Activated B cell treated with CpG ODN at 0.5 μM for 24 hours (primary cell): ENCODE measurements around the gene ZCCHC2. TPM values are rescaled to one million over a fixed set of nuclear protein-coding genes. Genes with fewer than 3 reads are reported as not detected.

Experiments used
- ATAC-seq: fragments of 200-7000 bp; cut with Tn5 transposase; one replicate; pipeline ENCODE4 v1.10.0; 2021; ENCODE audit warnings: low read depth, mild to moderate bottlenecking, moderate library complexity
- CTCF ChIA-PET: fragments of 350-600 bp; sonication (Branson Sonifier 250); formaldehyde crosslinking; loops from one replicate; lab custom pipeline; 2021; ENCODE audit warnings: antibody characterized with exemption; lab: Charles Lee
- POLR2A ChIA-PET: fragments of 350-600 bp; sonication (Branson Sonifier 250); formaldehyde crosslinking; loops from one replicate; lab custom pipeline; 2021; ENCODE audit warnings: antibody characterized with exemption; lab: Charles Lee
- DNase-seq: peaks from one replicate; pipeline ENCODE4 v3.0.0; 2022
- H3K27ac Mint-ChIP-seq: one replicate; pipeline ENCODE4 v1.8.0; 2020; ENCODE audit warnings: mixed read lengths
- H3K27me3 Mint-ChIP-seq: one replicate; pipeline ENCODE4 v1.8.0; 2021; ENCODE audit warnings: mixed read lengths
- H3K36me3 Mint-ChIP-seq: one replicate; pipeline ENCODE4 v1.8.0; 2021; ENCODE audit warnings: low read depth, mixed read lengths
- H3K4me1 Mint-ChIP-seq: one replicate; pipeline ENCODE4 v1.8.0; 2021; ENCODE audit warnings: mixed read lengths
- H3K4me3 Mint-ChIP-seq: one replicate; pipeline ENCODE4 v1.8.0; 2020; ENCODE audit warnings: mild to moderate bottlenecking, mixed read lengths
- H3K9me3 Mint-ChIP-seq: one replicate; pipeline ENCODE4 v1.8.0; 2020; ENCODE audit warnings: mixed read lengths
- CTCF ChIP-seq: fragments of 200-600 bp; IDR thresholded peaks from one replicate; pipeline ENCODE4 v1.8.0; 2022; ENCODE audit warnings: antibody characterized with exemption, mild to moderate bottlenecking
- intact Hi-C: fragments of 100-400 bp; cut with micrococcal nuclease; formaldehyde crosslinking; loops from one replicate; pipeline ENCODE4 v1.15.1; 2024
- total RNA-seq: library from RNA; stranded (reverse); gene quantifications from 2 replicates; pipeline ENCODE4 v1.2.3, GENCODE V29; 2022

The ZCCHC2 gene
- total RNA-seq, 1 donor from 2014 or later = 29.4 TPM

- POLR2A ChIA-PET = no interaction called here
- CTCF ChIA-PET = interaction anchor here (1.8 kb wide), 1 partner anchor 11 kb away, joined by 4 read pairs; no protein-coding TSS in a partner anchor
- H3K27ac Mint-ChIP-seq = no peak overlapping the region
These were observed 49.6 kb downstream of the ZCCHC2 start for GRCh38 chr18:62572456-62572855.

GRCh38 chr18:62574776-62575175, 52.0 kb downstream of the ZCCHC2 start:
- no peak for ATAC-seq
- Mint-ChIP-seq H3K4me1 (peaks cover 18% of the 10 kb centered on the region), H3K4me3 (no peak overlapping the region), H3K9me3 (no peaks in the 10 kb centered on the region), H3K27me3 (no peaks in the 10 kb centered on the region), H3K36me3 (peaks cover 92% of the 10 kb centered on the region), H3K27ac (peak overlapping the region; percentile 24)
- no peak for TF ChIP-seq CTCF
- ChIA-PET POLR2A (no interaction called here), CTCF (no interaction called here)
- intact Hi-C loops = no loop called here
- DNase-seq = no peak

More at GRCh38 chr18:62572456-62572855, 49.6 kb downstream of the ZCCHC2 start:
- Mint-ChIP-seq H3K4me3 (no peak overlapping the region), H3K27me3 (no peaks in the 10 kb centered on the region), H3K9me3 (no peaks in the 10 kb centered on the region), H3K4me1 (peaks cover 17% of the 10 kb centered on the region), H3K36me3 (peaks cover 94% of the 10 kb centered on the region)
- intact Hi-C loops = no loop called here
- TF ChIP-seq CTCF = no peak
- DNase-seq (no peak), ATAC-seq (no peak)

GRCh38 chr18:62576271-62576670, 53.4 kb downstream of the ZCCHC2 start:
- Mint-ChIP-seq H3K36me3 (peaks cover 82% of the 10 kb centered on the region), H3K4me3 (no peak overlapping the region), H3K27ac (no peak overlapping the region), H3K4me1 (peaks cover 18% of the 10 kb centered on the region), H3K9me3 (no peaks in the 10 kb centered on the region), H3K27me3 (no peaks in the 10 kb centered on the region)
- intact Hi-C loops = no loop called here
- no peak for ATAC-seq
- ChIA-PET CTCF (no interaction called here), POLR2A (no interaction called here)
- DNase-seq = no peak
- TF ChIP-seq CTCF = no peak

- no peak overlapping the region for H3K4me3 Mint-ChIP-seq
These were observed 54.2 kb downstream of the ZCCHC2 start for GRCh38 chr18:62576845-62577512.

More at GRCh38 chr18:62576845-62577512, 54.2 kb downstream of the ZCCHC2 start:
- TF ChIP-seq CTCF = no peak
- H3K27ac Mint-ChIP-seq = peak overlapping the region; percentile 20
- peaks cover 78% of the 10 kb centered on the region for H3K36me3 Mint-ChIP-seq
- peaks cover 18% of the 10 kb centered on the region for H3K4me1 Mint-ChIP-seq
- DNase-seq = no peak
- no peaks in the 10 kb centered on the region for H3K27me3 Mint-ChIP-seq
- intact Hi-C loops = no loop called here
- ChIA-PET POLR2A (no interaction called here), CTCF (interaction anchor here (0.9 to 2.1 kb wide), 2 partner anchors 10 to 151 kb away, joined by 3 to 10 read pairs; no protein-coding TSS in a partner anchor)
- no peak for ATAC-seq
- H3K9me3 Mint-ChIP-seq = no peaks in the 10 kb centered on the region
